ENCODE measurements around the gene STRADB. TPM values are rescaled to one million over a fixed set of nuclear protein-coding genes. Genes with fewer than 3 reads are reported as not detected.
"Not testable (repeated sequence)": the region's sequence is repeated elsewhere in the genome, so short reads cannot be mapped to it uniquely, and the experiment has no call there.

The STRADB gene
- total RNA-seq, 1 experiment from 2014 or later: 28.9 TPM

DNA sequence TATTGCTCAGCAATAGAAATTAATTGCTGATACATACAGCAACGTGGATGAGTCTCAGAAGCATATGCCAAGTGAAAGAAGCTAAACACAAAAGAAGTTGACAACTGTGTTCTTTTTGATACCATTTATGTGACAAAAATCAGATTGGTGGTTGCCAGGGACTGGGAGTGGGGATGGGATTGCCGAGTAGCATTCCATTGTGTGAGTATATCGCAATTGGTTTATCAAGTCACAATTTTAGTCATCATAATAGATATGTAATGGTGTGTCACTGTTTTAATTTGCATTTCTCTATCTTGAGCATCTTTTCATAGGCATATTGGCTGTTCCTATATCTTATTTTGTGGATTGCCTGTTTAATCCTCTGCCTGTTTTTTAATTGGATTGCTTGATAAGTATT is 20.9 kb downstream of the STRADB start:
- Histone ChIP-seq H3K27ac (ENCODE audit: low read length) (no peak overlapping the region), H3K9me2 (replicated peaks; ENCODE audit: low read length) (no peaks in the 10 kb centered on the region), H2AFZ (ENCODE audit: low read length) (no peak overlapping the region), H3K4me3 (ENCODE audit: low read length) (no peak overlapping the region), H3K79me2 (ENCODE audit: low read length) (no peaks in the 10 kb centered on the region), H3F3A (ENCODE audit: low read length, unreplicated experiment) (peaks cover 6% of the 10 kb centered on the region), H4K20me1 (ENCODE audit: low read length) (no peaks in the 10 kb centered on the region), H3K9ac (ENCODE audit: low read length) (no peak overlapping the region), H3K9me3 (ENCODE audit: low read length) (no peaks in the 10 kb centered on the region), H3K36me3 (ENCODE audit: low read depth, low read length) (peaks cover 4% of the 10 kb centered on the region; the same call in 1 of the 2 replicates), H3K4me2 (ENCODE audit: low read length) (no peak overlapping the region), H3K27me3 (ENCODE audit: low read length) (no peaks in the 10 kb centered on the region), H3K4me1 (ENCODE audit: insufficient read depth, low read length) (peaks cover 36% of the 10 kb centered on the region)
- TF ChIP-seq, protein P1, sequence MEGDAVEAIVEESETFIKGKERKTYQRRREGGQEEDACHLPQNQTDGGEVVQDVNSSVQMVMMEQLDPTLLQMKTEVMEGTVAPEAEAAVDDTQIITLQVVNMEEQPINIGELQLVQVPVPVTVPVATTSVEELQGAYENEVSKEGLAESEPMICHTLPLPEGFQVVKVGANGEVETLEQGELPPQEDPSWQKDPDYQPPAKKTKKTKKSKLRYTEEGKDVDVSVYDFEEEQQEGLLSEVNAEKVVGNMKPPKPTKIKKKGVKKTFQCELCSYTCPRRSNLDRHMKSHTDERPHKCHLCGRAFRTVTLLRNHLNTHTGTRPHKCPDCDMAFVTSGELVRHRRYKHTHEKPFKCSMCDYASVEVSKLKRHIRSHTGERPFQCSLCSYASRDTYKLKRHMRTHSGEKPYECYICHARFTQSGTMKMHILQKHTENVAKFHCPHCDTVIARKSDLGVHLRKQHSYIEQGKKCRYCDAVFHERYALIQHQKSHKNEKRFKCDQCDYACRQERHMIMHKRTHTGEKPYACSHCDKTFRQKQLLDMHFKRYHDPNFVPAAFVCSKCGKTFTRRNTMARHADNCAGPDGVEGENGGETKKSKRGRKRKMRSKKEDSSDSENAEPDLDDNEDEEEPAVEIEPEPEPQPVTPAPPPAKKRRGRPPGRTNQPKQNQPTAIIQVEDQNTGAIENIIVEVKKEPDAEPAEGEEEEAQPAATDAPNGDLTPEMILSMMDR (conservative IDR thresholded peaks at IDR 0.05; ENCODE audit: low read depth, low read length): no peak
- TF ChIP-seq EZH2 (IDR thresholded peaks at IDR 0.05; ENCODE audit: low read length, unreplicated experiment): no peak
- TF ChIP-seq EZH2phosphoT487 (IDR thresholded peaks at IDR 0.05; ENCODE audit: borderline replicate concordance, low read length): no peak
- ATAC-seq (no peak), DNase-seq (peak; percentile 13)
- POLR2A ChIA-PET (ENCODE audit: unreplicated experiment): no interaction called here
- CTCF ChIA-PET: no interaction called here
- intact Hi-C loops (cut with micrococcal nuclease): no loop called here
- no TSS peak for BruUV-seq (replicated peaks)

DNA sequence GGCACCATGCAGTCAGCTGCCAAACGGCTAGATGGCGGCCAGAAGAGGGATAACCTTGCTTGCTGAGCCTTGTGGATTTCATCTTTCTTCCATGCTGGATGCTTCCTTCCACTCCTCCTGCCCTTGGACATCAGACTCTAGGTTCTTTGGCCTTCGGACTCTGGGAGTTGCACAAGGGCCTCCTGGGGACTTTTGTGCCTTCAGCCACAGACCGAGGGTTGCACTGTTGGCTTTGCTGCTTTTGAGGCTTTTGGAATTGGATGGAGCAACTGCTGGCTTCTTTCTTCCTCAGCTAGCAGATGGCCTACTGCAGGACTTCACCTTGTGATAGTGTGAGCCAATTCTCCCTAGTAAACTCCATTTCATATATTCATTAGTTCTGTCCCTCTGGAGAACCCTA is 31.0 kb downstream of the STRADB start:
- TF ChIP-seq, protein P1 (conservative IDR thresholded peaks at IDR 0.05; ENCODE audit: low read depth, low read length): no peak
- TF ChIP-seq EZH2 (IDR thresholded peaks at IDR 0.05; ENCODE audit: low read length, unreplicated experiment) (no peak), EZH2phosphoT487 (IDR thresholded peaks at IDR 0.05; ENCODE audit: borderline replicate concordance, low read length) (no peak)
- no peaks in the 10 kb centered on the region; the same call in 1 of the 2 replicates for H3K36me3 ChIP-seq (ENCODE audit: low read depth, low read length)
- DNase-seq (no peak), ATAC-seq (no peak)
- POLR2A ChIA-PET (ENCODE audit: unreplicated experiment): no interaction called here
- no TSS peak for BruUV-seq (replicated peaks)
- H3K9me2 ChIP-seq (replicated peaks; ENCODE audit: low read length): no peaks in the 10 kb centered on the region
- H3K4me3 ChIP-seq (ENCODE audit: low read length): no peak overlapping the region
- no peaks in the 10 kb centered on the region for H3F3A ChIP-seq (ENCODE audit: low read length, unreplicated experiment)
- H4K20me1 ChIP-seq (ENCODE audit: low read length): no peaks in the 10 kb centered on the region
- intact Hi-C loops (cut with micrococcal nuclease): no loop called here
- no peak overlapping the region for H2AFZ ChIP-seq (ENCODE audit: low read length)
- H3K27me3 ChIP-seq (ENCODE audit: low read length): no peaks in the 10 kb centered on the region
- no peak overlapping the region for H3K27ac ChIP-seq (ENCODE audit: low read length)
- no peaks in the 10 kb centered on the region for H3K79me2 ChIP-seq (ENCODE audit: low read length)
- no peaks in the 10 kb centered on the region for H3K9me3 ChIP-seq (ENCODE audit: low read length)
- H3K4me2 ChIP-seq (ENCODE audit: low read length): no peak overlapping the region
- H3K4me1 ChIP-seq (ENCODE audit: insufficient read depth, low read length): no peaks in the 10 kb centered on the region
- CTCF ChIA-PET: no interaction called here
- no peak overlapping the region for H3K9ac ChIP-seq (ENCODE audit: low read length)

DNA sequence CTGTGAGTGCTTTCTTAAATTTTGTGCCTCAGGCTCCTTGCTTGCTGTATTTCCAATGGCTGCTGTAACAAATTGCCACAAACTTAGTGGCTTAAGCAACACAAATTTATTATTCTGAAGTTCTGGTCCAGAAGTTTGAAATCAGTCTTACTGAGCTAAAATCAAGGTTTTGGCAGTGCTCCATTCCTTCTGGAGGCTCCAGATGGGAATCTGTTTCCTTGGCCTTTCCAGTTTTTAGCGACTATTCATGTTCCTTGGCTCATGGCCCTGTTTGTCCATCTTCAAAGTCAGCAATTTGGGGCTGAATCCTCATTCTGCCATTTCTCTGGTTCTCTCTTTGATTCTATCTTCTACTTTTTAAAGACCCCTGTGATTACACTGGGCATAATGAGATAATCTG is 31.8 kb downstream of the STRADB start:
- Histone ChIP-seq H3K27me3 (ENCODE audit: low read length) (no peaks in the 10 kb centered on the region), H3K9me3 (ENCODE audit: low read length) (no peaks in the 10 kb centered on the region), H3K9ac (ENCODE audit: low read length) (no peak overlapping the region), H3K79me2 (ENCODE audit: low read length) (no peaks in the 10 kb centered on the region), H3F3A (ENCODE audit: low read length, unreplicated experiment) (no peaks in the 10 kb centered on the region), H4K20me1 (ENCODE audit: low read length) (no peaks in the 10 kb centered on the region), H3K4me3 (ENCODE audit: low read length) (no peak overlapping the region), H3K4me1 (ENCODE audit: insufficient read depth, low read length) (no peaks in the 10 kb centered on the region), H2AFZ (ENCODE audit: low read length) (no peak overlapping the region), H3K9me2 (replicated peaks; ENCODE audit: low read length) (no peaks in the 10 kb centered on the region), H3K27ac (ENCODE audit: low read length) (no peak overlapping the region), H3K36me3 (ENCODE audit: low read depth, low read length) (no peaks in the 10 kb centered on the region; the same call in 1 of the 2 replicates), H3K4me2 (ENCODE audit: low read length) (no peak overlapping the region)
- ATAC-seq (no peak), DNase-seq (no peak)
- BruUV-seq (replicated peaks): no TSS peak
- ChIA-PET POLR2A (ENCODE audit: unreplicated experiment) (no interaction called here), CTCF (no interaction called here)
- intact Hi-C loops (cut with micrococcal nuclease): no loop called here
- TF ChIP-seq EZH2phosphoT487 (IDR thresholded peaks at IDR 0.05; ENCODE audit: borderline replicate concordance, low read length) (no peak), EZH2 (IDR thresholded peaks at IDR 0.05; ENCODE audit: low read length, unreplicated experiment) (no peak)
- TF ChIP-seq, protein P1 (conservative IDR thresholded peaks at IDR 0.05; ENCODE audit: low read depth, low read length): no peak

DNA sequence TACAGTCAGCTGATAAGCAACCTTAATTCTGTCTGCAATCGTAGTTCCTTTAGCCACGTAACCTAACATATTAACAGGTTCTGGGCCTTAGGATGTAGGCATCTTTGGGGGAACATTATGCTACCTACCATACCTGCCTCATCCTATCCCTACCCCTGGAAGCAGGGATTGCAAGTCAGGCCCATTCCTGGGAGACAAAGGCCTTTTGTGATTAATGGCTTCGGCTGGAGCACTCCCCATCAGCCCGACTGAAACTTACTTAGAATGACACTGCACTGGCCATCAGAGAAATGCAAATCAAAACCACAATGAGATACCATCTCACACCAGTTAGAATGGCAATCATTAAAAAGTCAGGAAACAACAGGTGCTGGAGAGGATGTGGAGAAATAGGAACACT is 32.2 kb downstream of the STRADB start:
- H4K20me1 ChIP-seq (ENCODE audit: low read length); POLR2A ChIA-PET (ENCODE audit: unreplicated experiment); H3K4me3 ChIP-seq (ENCODE audit: low read length); H3K79me2 ChIP-seq (ENCODE audit: low read length); H3K4me2 ChIP-seq (ENCODE audit: low read length); H3F3A ChIP-seq (ENCODE audit: low read length, unreplicated experiment); H3K36me3 ChIP-seq (ENCODE audit: low read depth, low read length); BruUV-seq (replicated peaks); H3K27me3 ChIP-seq (ENCODE audit: low read length); CTCF ChIA-PET; DNase-seq; H3K9me2 ChIP-seq (replicated peaks; ENCODE audit: low read length); intact Hi-C loops (cut with micrococcal nuclease); H3K4me1 ChIP-seq (ENCODE audit: insufficient read depth, low read length); H3K9me3 ChIP-seq (ENCODE audit: low read length); H3K27ac ChIP-seq (ENCODE audit: low read length); H3K9ac ChIP-seq (ENCODE audit: low read length); H2AFZ ChIP-seq (ENCODE audit: low read length); ATAC-seq: not testable (repeated sequence)

Data from PC-3 (cell line).